ENCODE measurements around the gene TMEM19.
A peak's percentile ranks its signal among the peaks of the same experiment; 100 is the strongest.

TMEM19 gene

DNA sequence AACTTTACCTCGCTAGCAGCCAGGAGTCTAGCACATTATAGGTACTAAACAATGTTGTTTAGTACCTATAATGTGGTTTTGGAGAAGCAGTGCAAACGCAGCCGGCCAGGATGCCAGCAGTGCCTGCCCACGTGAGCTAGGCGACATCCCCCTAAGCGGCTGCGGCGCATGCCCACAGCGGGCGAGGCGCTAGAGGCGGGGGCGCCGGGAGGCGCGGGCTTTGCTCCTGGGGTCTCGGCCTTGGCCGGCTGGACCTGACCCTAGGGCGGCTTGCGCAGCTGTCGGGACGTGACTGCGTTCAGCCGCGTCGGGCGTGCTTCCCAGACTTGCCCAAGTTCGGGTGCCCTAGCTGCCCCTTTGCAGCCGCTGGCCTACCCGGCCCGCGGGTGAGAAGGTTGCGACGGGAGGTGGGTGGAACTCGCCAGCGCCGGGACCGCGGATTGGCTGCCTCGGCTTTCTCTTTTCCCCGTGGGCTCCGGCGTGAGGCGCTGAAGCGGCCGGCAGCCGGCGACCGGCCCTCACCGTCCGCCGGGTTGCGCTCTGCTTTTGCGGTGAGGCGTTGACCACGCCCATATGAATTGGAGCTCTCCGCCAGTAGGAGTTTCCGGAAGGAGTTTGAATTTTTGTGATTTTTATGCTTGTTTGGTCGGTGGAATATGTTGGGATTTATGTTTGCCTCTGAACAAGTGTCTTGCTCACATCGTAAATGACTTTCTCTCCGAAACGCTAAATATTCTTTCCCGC, at the start of gene TMEM19:
Gene TMEM19 (plus strand): TSS at position 169 of the 744 bp plus-strand sequence. CDS start 599 bp downstream, outside the sequence.
- DNase-seq: peak; percentile 93

- no peak for DNase-seq
Measured at GRCh38 chr12:71636704-71637115, 49.2 kb upstream of the TMEM19 start.

- DNase-seq: no peak
Measured at GRCh38 chr12:71638499-71638898, 47.4 kb upstream of the TMEM19 start.

DNA sequence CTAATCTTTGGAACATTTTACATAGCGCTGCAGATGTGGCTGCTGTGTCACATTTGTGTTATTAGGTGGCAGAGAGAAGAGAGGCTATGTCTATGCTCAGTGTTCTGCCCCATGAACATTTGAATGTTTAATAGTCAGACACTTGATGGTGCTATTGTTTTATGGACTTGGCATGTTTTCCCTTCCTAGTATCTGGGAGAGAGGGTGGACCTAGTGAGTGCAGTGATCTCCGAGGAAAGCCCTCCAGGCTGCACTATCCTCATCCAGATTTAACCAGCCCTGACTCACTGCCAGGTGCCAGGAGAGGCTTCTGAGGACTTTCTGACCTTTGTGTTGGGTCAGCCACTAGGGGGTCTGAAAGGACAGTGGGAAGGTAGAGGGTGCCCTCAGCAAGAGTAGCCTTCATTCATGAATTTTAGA, 46.5 kb upstream of the TMEM19 start:
- DNase-seq: no peak

DNA sequence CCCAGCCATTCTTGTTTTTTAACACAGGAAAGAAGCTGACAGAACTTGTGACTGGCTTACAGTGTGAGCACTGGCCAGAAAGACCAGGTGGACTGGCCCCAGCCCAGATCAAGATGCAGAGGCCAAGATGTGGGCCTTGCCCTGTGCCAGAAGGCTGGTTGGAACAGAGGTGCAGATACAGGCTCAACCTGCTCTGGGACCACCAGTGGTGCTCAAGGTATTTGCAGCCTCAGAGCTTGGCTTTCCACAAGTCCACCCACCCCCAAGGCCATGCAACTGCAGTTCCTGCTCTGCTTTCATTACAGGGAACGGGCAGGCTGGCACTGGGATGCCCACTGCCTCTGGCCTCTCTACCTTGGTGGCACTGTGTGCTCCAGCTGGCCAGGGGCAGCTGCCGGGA, 45.6 kb upstream of the TMEM19 start:
- no peak for DNase-seq

GRCh38 chr12:71641390-71641789, 44.5 kb upstream of the TMEM19 start:
- no peak for DNase-seq

DNA sequence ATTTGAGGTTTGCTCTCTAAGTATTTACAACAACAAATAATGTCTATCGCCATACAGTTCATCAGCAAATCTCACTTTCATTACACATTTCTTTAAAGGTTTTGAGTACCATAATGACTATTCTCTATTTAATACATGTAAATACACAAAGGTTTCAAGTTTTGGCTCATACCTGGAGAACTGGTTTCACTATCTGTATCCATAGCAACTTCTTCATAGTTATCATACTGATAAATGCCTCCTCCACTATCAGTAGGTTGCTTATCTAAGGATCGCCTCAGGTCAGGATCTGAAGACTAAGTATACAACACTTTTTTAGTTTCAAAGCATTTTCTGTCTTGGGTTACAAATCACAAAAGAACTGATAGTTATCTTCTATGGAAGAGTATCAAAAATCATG, 43.6 kb upstream of the TMEM19 start:
- DNase-seq: no peak

GRCh38 chr12:71645268-71645667, 40.6 kb upstream of the TMEM19 start:
- DNase-seq: no peak

DNA sequence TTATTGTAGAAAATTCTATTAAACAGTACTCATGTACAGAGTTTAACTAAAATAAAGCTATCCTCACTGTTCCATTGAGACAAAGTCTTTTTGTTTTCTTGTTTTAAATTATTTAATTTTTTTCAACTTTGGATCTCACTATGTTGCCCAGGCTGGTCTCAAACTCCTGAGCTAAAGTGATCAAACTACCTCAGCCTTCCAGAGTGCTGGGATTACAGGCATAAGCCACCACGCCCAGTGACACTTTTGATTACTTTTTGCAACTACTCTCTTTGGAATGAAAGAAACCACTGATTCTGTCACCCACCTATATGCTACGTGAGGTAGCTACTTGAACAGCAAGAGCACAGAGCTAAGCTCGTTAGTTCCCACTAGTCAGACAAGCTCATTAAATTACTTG, 39.4 kb upstream of the TMEM19 start:
- DNase-seq: no peak

DNA sequence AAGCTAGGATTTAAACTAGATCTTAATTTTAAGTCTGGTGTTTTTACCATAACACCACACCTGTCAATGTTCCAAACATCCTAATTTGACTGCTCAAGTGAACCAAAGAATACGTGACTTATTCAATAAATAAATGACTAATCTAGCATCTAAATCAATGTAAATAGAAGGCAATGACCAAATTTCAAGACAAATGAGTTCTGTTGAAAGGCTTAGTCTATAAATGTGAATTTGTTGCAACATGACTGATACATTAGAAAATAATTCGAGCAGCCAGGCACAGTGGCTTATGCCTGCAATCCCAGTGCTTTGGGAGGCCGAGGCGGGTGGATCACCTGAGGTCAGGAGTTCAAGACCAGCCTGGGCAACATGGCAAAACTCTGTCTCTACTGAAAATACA, 37.3 kb upstream of the TMEM19 start:
- no peak for DNase-seq

- no peak for DNase-seq
Measured at GRCh38 chr12:71649401-71649800, 36.5 kb upstream of the TMEM19 start.

DNA sequence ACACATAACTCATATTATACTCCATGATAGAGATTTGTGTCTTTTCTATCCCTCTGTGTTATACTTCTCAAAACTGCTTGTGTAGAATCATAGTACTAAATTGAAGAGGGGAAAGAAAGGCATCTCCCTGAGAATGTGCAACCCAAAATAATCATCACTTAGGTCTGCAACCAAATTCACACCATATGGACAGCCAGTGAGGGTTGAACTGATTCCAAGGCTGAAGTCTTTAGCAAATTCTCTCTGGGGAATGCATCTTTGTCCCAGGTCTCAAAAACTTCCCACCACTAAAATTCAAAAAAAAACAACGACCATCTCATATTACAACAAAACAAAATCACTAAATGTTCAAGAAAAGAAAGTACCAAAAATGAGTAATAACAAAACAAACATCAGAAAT, 33.2 kb upstream of the TMEM19 start:
- no peak for DNase-seq

GRCh38 chr12:71653137-71653536, 32.7 kb upstream of the TMEM19 start:
- DNase-seq: no peak

DNA sequence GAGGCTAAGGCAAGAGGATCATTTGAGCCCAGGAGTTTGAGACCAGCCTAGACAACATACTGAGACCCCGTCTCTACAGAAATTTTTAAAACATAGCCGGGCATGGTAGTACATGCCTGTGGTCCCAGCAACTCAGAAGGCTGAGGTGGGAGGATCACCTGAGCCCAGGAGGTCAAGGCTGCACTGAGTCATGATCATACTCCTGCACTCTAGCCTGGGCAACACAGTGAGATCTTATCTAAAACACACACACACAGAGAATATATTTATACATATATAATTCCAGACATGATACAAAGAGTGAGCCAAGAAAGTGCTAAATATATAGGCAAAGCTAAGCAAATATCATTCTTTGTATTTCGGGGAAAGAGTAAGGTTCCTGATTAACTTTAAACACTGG, 31.7 kb upstream of the TMEM19 start:
- no peak for DNase-seq

- DNase-seq: no peak
Measured at GRCh38 chr12:71655495-71655894, 30.4 kb upstream of the TMEM19 start.

- no peak for DNase-seq
Measured at GRCh38 chr12:71655907-71656306, 30.0 kb upstream of the TMEM19 start.

GRCh38 chr12:71656740-71657139, 29.1 kb upstream of the TMEM19 start:
- no peak for DNase-seq

DNA sequence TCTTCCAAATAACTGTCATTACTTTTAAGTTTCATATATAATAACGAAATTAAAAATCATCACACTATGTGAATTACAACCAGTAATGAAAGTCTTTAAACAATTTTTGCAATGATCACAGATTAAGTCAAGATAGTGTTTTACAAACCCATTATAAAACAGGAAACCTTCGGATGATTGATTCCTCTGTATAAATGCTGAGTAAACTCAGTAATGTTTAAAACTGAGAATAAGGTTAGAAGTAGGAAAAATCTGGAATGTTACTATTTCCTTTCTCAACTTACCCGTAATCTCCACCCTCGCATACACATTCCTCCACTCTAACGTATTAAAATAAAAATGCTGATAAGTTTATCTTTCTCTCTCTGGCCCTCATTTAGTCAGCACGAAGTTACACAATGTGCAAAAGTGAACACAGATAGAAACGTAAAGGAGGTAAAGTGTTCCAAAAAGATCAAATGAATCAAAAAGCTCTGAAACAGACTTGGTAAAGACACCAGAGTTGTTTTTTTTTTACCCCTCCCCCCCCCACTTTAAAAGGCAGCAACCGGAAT, 23.8 kb upstream of the TMEM19 start:
- no peak for DNase-seq

DNA sequence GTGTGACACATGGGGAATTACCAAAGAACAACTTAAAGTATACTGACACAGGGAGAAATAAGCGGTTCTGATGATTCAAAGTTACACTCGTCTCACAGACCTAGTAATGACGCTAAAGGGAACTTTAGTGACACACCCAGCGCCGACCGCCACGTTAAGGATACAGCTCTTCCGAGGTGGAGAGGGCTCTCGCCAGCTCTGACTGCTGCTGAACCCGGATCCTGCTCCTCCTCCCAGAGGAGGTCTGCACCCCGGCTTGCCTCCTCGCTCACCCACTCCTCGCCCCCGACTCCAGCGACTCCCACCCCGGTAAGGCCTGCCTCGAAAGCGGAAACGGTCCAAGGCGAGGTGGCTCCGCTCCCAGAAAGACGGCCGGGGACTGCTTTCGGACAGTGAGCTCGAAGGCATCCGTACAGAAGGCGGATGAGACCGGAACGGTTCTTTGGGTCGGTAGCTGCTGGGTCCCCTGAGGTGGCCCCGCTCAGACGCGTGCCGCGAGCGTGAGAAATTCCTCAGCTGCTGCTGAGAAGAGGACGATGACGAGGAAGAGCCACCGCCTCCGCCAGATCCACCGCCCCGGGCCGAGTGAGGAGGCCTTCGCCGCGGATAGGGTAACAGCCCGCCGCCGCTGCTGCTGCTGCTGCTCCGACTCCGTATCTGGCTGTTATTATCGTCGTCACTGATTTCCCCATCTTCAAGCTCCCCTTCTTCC, 22.9 kb upstream of the TMEM19 start:
- DNase-seq: peak; percentile 82

DNA sequence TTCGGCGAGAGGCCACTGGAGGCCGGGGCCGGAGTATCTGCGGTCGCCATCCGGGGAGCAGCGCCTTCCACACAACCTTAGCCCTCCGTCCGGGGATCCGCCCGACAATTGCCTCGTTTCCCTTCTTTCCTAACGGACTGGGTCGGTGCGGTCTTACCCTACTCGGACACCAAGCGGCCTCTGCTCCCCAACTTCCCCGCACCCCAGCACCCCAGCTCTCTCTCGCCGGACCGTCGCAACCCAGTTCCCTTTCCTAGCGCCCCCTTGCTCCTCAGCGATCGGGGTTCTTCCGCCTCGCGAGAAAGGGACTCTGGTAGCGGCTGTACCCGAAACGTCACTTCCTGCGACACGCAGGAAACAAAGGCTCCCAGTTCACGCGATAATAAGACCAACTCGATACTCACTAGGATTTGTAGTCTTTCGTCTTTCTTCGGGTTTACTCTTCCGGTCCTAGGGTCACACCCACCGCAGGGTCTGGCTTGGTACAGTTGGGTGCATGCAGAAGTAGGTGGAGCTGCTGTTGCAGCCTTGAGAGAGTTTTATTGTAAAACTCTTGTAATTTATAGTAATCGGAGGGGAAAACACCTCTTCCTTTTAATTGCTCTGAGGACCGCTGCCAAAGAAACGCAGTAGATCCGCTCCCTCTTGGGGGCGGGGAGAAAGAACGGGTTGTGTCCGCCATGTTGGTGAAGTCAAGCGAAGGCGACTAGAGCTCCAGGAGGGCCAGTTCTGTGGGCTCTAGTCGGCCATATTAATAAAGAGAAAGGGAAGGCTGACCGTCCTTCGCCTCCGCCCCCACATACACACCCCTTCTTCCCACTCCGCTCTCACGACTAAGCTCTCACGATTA, 22.1 kb upstream of the TMEM19 start, which contains the start of the genes THAP2 and ZFC3H1:
Gene THAP2 (plus strand): TSS at position 741 of the 850 bp plus-strand sequence. CDS start 209 bp downstream, outside the sequence.
Gene ZFC3H1 (minus strand): TSS at position 288 of the 850 bp plus-strand sequence. CDS start 238 bp downstream, at position 50.
- DNase-seq: peak; percentile 97

DNA sequence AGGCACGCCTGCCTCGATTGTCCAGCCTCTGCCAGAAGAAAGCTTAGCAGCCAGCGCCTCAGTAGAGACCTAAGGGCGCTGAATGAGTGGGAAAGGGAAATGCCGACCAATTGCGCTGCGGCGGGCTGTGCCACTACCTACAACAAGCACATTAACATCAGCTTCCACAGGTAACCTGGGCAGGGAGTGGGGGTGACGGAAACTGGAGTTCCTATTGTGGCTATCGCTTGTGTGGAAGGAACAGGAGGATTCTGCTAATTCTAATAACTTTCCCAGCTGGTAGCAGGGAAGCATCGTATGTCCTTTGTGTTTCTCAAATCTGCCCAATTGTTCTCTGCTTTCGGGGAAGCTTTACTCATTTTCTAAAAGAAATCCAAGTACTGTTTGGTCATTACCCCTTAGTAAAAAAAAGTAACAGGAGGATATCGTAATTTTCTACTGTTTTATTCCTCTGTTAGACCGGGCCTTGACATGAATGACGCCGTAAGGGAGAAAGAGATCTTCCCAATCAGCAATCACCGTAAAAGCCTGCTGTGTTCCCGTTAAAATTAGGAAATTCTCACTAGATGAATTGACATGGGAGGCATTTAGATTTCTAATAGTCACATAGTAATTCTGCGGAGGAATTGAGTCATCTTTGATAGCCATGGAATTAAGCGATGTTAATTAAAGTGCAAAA, 21.3 kb upstream of the TMEM19 start:
- DNase-seq: no peak

- DNase-seq: no peak
Measured at GRCh38 chr12:71665090-71665463, 20.8 kb upstream of the TMEM19 start.

Measured in femur (tissue), 1 donor.